ENCODE measurements around the gene DNAJC21. TPM values are rescaled to one million over a fixed set of nuclear protein-coding genes. Genes with fewer than 3 reads are reported as not detected.
A peak's percentile ranks its signal among the peaks of the same experiment; 100 is the strongest.

Gene DNAJC21
- total RNA-seq, 1 experiment from 2014 or later, result 54.5 TPM

DNA sequence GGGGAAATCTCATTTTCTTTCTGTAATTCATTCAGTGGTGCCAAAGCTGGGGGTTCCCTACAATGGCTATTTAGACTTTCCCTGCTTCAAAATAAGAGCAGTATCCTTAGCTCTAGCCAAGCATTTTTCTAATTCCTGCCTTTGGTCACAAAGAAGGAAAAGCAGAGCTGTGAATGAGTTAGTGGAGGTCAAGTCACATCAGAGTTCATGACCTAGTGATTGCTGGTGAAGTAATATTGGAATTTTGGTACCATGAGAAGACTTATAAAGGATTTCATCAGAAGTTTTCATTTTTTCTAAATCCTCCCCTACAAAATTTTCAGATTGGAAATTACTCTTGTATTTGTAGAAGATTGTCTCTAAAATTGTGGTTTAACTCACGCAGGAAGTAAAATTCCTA, 28.0 kb downstream of the DNAJC21 start:
- ATAC-seq, result no peak
- Histone ChIP-seq H3K27me3 (ENCODE audit: control insufficient read depth, insufficient read depth, low read length) (no peaks in the 10 kb centered on the region), H3K4me3 (ENCODE audit: low read depth in 2 of 2, low read length in 2 of 2) (no peak overlapping the region), H3K36me3 (ENCODE audit: control insufficient read depth, insufficient read depth, low read length) (peaks cover 15% of the 10 kb centered on the region; the same call in 1 of the 2 replicates), H3K9me3 (ENCODE audit: control insufficient read depth, insufficient read depth, low read depth, low read length) (no peaks in the 10 kb centered on the region), H3K27ac (ENCODE audit: low read length) (no peak overlapping the region), H3K4me1 (ENCODE audit: control insufficient read depth, insufficient read depth, low read length) (no peaks in the 10 kb centered on the region)
- DNase-seq (ENCODE audit: low read depth, low spot score), result no peak
- POLR2A ChIA-PET, result no interaction called here
- TF ChIP-seq TCF7L2 (IDR thresholded peaks at IDR 0.05; ENCODE audit: low read depth, low read length) (no peak), POLR2AphosphoS5 (IDR thresholded peaks at IDR 0.05; ENCODE audit: low read depth, low read length) (no peak), SIN3A (IDR thresholded peaks at IDR 0.05; ENCODE audit: borderline replicate concordance, insufficient read depth, low read depth, low read length) (no peak)
- TF ChIP-seq, protein P1, sequence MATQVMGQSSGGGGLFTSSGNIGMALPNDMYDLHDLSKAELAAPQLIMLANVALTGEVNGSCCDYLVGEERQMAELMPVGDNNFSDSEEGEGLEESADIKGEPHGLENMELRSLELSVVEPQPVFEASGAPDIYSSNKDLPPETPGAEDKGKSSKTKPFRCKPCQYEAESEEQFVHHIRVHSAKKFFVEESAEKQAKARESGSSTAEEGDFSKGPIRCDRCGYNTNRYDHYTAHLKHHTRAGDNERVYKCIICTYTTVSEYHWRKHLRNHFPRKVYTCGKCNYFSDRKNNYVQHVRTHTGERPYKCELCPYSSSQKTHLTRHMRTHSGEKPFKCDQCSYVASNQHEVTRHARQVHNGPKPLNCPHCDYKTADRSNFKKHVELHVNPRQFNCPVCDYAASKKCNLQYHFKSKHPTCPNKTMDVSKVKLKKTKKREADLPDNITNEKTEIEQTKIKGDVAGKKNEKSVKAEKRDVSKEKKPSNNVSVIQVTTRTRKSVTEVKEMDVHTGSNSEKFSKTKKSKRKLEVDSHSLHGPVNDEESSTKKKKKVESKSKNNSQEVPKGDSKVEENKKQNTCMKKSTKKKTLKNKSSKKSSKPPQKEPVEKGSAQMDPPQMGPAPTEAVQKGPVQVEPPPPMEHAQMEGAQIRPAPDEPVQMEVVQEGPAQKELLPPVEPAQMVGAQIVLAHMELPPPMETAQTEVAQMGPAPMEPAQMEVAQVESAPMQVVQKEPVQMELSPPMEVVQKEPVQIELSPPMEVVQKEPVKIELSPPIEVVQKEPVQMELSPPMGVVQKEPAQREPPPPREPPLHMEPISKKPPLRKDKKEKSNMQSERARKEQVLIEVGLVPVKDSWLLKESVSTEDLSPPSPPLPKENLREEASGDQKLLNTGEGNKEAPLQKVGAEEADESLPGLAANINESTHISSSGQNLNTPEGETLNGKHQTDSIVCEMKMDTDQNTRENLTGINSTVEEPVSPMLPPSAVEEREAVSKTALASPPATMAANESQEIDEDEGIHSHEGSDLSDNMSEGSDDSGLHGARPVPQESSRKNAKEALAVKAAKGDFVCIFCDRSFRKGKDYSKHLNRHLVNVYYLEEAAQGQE (IDR thresholded peaks at IDR 0.05; ENCODE audit: insufficient read depth in 1 of 2, low read depth in 2 of 2, low read length in 1 of 2), result no peak
- TF ChIP-seq, protein P2, sequence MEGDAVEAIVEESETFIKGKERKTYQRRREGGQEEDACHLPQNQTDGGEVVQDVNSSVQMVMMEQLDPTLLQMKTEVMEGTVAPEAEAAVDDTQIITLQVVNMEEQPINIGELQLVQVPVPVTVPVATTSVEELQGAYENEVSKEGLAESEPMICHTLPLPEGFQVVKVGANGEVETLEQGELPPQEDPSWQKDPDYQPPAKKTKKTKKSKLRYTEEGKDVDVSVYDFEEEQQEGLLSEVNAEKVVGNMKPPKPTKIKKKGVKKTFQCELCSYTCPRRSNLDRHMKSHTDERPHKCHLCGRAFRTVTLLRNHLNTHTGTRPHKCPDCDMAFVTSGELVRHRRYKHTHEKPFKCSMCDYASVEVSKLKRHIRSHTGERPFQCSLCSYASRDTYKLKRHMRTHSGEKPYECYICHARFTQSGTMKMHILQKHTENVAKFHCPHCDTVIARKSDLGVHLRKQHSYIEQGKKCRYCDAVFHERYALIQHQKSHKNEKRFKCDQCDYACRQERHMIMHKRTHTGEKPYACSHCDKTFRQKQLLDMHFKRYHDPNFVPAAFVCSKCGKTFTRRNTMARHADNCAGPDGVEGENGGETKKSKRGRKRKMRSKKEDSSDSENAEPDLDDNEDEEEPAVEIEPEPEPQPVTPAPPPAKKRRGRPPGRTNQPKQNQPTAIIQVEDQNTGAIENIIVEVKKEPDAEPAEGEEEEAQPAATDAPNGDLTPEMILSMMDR (IDR thresholded peaks at IDR 0.05), result no peak
- CTCF ChIA-PET, result interaction anchor here (0.5 kb wide), 1 partner anchor 30 kb away, joined by 3 read pairs; no protein-coding TSS in a partner anchor
- intact Hi-C loops (cut with micrococcal nuclease; ENCODE audit: unreplicated experiment), result loop anchor here (5.0 kb wide), 1 partner anchor 45 kb away; no protein-coding TSS in a partner anchor
- in situ Hi-C loops (cut with HindIII; ENCODE audit: low pct_unique_long_range_greater_than_20kb, low sequenced_read_pairs), result no loop called here
- no TSS peak for BruUV-seq (replicated peaks)

DNA sequence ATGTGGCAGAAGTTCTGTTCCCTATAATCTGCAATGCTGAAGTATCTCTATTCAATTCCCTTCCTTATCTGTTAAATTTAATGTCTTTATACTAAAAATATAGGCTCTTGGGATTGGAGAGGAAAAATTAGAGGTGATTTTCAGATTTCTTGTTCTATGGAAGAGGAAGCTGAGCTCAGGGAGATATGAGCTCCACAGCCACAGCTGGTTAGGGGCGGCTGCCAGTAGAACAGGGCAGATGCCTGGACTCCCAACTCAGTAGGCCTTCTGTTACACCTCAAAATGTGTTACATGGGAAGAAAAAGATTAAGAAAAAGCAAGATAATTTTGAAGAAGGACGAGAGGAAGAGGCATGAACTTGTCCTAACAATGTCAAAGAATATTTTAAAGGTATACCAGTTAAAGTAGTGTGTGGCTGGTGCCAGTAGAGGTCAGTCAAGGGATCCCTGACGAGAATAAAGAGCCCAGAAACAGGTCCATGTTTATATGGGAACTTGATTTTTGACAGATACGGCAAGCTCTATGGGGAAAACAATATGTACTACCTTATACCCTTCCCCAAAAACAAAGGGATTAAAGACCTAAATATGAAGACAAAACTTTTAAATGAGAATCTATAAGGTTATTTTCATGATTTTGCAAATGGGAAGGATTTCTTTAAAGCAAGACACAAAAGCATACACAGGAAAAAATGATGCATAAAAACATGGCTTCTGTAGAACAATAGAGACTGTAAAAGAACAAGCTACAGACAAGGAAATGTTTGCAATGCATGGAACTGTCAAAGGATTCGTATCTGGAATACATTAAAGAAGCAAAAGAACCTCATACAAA, 28.7 kb downstream of the DNAJC21 start:
- TF ChIP-seq, protein P2 (IDR thresholded peaks at IDR 0.05), result peak; percentile 75
- TF ChIP-seq, protein P1 (IDR thresholded peaks at IDR 0.05; ENCODE audit: insufficient read depth in 1 of 2, low read depth in 2 of 2, low read length in 1 of 2), result no peak
- intact Hi-C loops (cut with micrococcal nuclease; ENCODE audit: unreplicated experiment) (loop anchor here (5.0 kb wide), 1 partner anchor 44 kb away; no protein-coding TSS in a partner anchor), in situ Hi-C loops (cut with HindIII; ENCODE audit: low pct_unique_long_range_greater_than_20kb, low sequenced_read_pairs) (no loop called here)
- no TSS peak for BruUV-seq (replicated peaks)
- Histone ChIP-seq H3K36me3 (ENCODE audit: control insufficient read depth, insufficient read depth, low read length) (peaks cover 15% of the 10 kb centered on the region; the same call in 1 of the 2 replicates), H3K4me3 (ENCODE audit: low read depth in 2 of 2, low read length in 2 of 2) (no peak overlapping the region), H3K27me3 (ENCODE audit: control insufficient read depth, insufficient read depth, low read length) (no peaks in the 10 kb centered on the region), H3K4me1 (ENCODE audit: control insufficient read depth, insufficient read depth, low read length) (no peaks in the 10 kb centered on the region), H3K27ac (ENCODE audit: low read length) (no peak overlapping the region), H3K9me3 (ENCODE audit: control insufficient read depth, insufficient read depth, low read depth, low read length) (no peaks in the 10 kb centered on the region)
- POLR2A ChIA-PET, result no interaction called here
- DNase-seq (ENCODE audit: low read depth, low spot score) (peak; percentile 15), ATAC-seq (peak; percentile 81)
- CTCF ChIA-PET, result no interaction called here
